ENCODE measurements around the gene TSHZ2. TPM values are rescaled to one million over a fixed set of nuclear protein-coding genes. Genes with fewer than 3 reads are reported as not detected.

TSHZ2 gene
- total RNA-seq, 1 experiment from 2014 or later = 2.3 TPM

GRCh38 chr20:53044296-53044695, 72.1 kb downstream of the TSHZ2 start:
- peaks cover 11% of the 10 kb centered on the region for H3K4me1 Mint-ChIP-seq (ENCODE audit: insufficient read depth, unreplicated experiment)
- ChIA-PET CTCF (interaction anchor here (0.6 to 1.2 kb wide), 5 partner anchors 9 to 74 kb away, joined by 3 to 4 read pairs (median 3); no protein-coding TSS in a partner anchor), POLR2A (interaction anchor here (3.1 kb wide), 1 partner anchor 12 kb away, joined by 7 read pairs; no protein-coding TSS in a partner anchor)
- intact Hi-C loops (cut with micrococcal nuclease) = no loop called here
- no TSS peak for BruUV-seq (replicated peaks)
- TF ChIP-seq CTCF (IDR thresholded peaks at IDR 0.05; ENCODE audit: unreplicated experiment) = no peak
- no peak overlapping the region for H3K27ac Mint-ChIP-seq (ENCODE audit: low read depth, unreplicated experiment)
- no peaks in the 10 kb centered on the region for H3K27me3 Mint-ChIP-seq (ENCODE audit: insufficient read depth, unreplicated experiment)
- no peaks in the 10 kb centered on the region for H3K36me3 Mint-ChIP-seq (ENCODE audit: insufficient read depth, unreplicated experiment)
- no peak for DNase-seq (ENCODE audit: unreplicated experiment)
- H3K9me3 Mint-ChIP-seq (ENCODE audit: unreplicated experiment) = peaks cover 7% of the 10 kb centered on the region
- H3K4me3 Mint-ChIP-seq (ENCODE audit: unreplicated experiment) = no peak overlapping the region

- Mint-ChIP-seq H3K4me3 (ENCODE audit: unreplicated experiment) (no peak overlapping the region), H3K9me3 (ENCODE audit: unreplicated experiment) (peaks cover 7% of the 10 kb centered on the region), H3K36me3 (ENCODE audit: insufficient read depth, unreplicated experiment) (no peaks in the 10 kb centered on the region), H3K4me1 (ENCODE audit: insufficient read depth, unreplicated experiment) (peaks cover 7% of the 10 kb centered on the region), H3K27ac (ENCODE audit: low read depth, unreplicated experiment) (no peak overlapping the region), H3K27me3 (ENCODE audit: insufficient read depth, unreplicated experiment) (no peaks in the 10 kb centered on the region)
- no TSS peak for BruUV-seq (replicated peaks)
- intact Hi-C loops (cut with micrococcal nuclease) = no loop called here
- TF ChIP-seq CTCF (IDR thresholded peaks at IDR 0.05; ENCODE audit: unreplicated experiment) = no peak
- DNase-seq (ENCODE audit: unreplicated experiment) = no peak
- ChIA-PET POLR2A (interaction anchor here (3.1 kb wide), 1 partner anchor 13 kb away, joined by 7 read pairs; no protein-coding TSS in a partner anchor), CTCF (interaction anchor here (0.6 to 0.7 kb wide), 2 partner anchors 13 to 713 kb away, joined by 3 read pairs; no protein-coding TSS in a partner anchor)
Observed at GRCh38 chr20:53045941-53046340, 73.8 kb downstream of the TSHZ2 start.

GRCh38 chr20:53047203-53047602, 75.0 kb downstream of the TSHZ2 start:
- Mint-ChIP-seq H3K4me1 (ENCODE audit: insufficient read depth, unreplicated experiment) (no peaks in the 10 kb centered on the region), H3K9me3 (ENCODE audit: unreplicated experiment) (peaks cover 7% of the 10 kb centered on the region), H3K27ac (ENCODE audit: low read depth, unreplicated experiment) (no peak overlapping the region), H3K27me3 (ENCODE audit: insufficient read depth, unreplicated experiment) (no peaks in the 10 kb centered on the region), H3K4me3 (ENCODE audit: unreplicated experiment) (no peak overlapping the region), H3K36me3 (ENCODE audit: insufficient read depth, unreplicated experiment) (no peaks in the 10 kb centered on the region)
- ChIA-PET CTCF (interaction anchor here (0.6 kb wide), 1 partner anchor 420 kb away, joined by 3 read pairs; no protein-coding TSS in a partner anchor), POLR2A (no interaction called here)
- no peak for DNase-seq (ENCODE audit: unreplicated experiment)
- no TSS peak for BruUV-seq (replicated peaks)
- intact Hi-C loops (cut with micrococcal nuclease) = no loop called here
- no peak for TF ChIP-seq CTCF (IDR thresholded peaks at IDR 0.05; ENCODE audit: unreplicated experiment)

- Mint-ChIP-seq H3K27ac (ENCODE audit: low read depth, unreplicated experiment) (no peak overlapping the region), H3K36me3 (ENCODE audit: insufficient read depth, unreplicated experiment) (no peaks in the 10 kb centered on the region), H3K27me3 (ENCODE audit: insufficient read depth, unreplicated experiment) (no peaks in the 10 kb centered on the region), H3K4me3 (ENCODE audit: unreplicated experiment) (no peak overlapping the region), H3K9me3 (ENCODE audit: unreplicated experiment) (peaks cover 7% of the 10 kb centered on the region), H3K4me1 (ENCODE audit: insufficient read depth, unreplicated experiment) (no peaks in the 10 kb centered on the region)
- intact Hi-C loops (cut with micrococcal nuclease) = no loop called here
- no TSS peak for BruUV-seq (replicated peaks)
- DNase-seq (ENCODE audit: unreplicated experiment) = no peak
- ChIA-PET CTCF (interaction anchor here (0.6 to 1.5 kb wide), 3 partner anchors 13 to 763 kb away, joined by 3 to 5 read pairs (median 3); no protein-coding TSS in a partner anchor), POLR2A (no interaction called here)
- no peak for TF ChIP-seq CTCF (IDR thresholded peaks at IDR 0.05; ENCODE audit: unreplicated experiment)
Observed at GRCh38 chr20:53048387-53048786, 76.2 kb downstream of the TSHZ2 start.
